Activated T-cell treated with anti-CD3 and anti-CD28 coated beads, Interleukin-2, amount 50 U/mL, for 72 hours (primary cell): ENCODE data around the gene ELK3. TPM values are rescaled to one million over a fixed set of nuclear protein-coding genes. Genes with fewer than 3 reads are reported as not detected.

Experiments
- ATAC-seq, 2 donors: fragments of 150-1000 bp; cut with Tn5 transposase; replicated peaks in 1 of 2; 2 replicates each; pipeline ENCODE4 v1.10.0; 2021; ENCODE audit warnings: moderate library complexity in 2 of 2, mild to moderate bottlenecking in 1 of 2
- DNase-seq, 2 donors: peaks; one replicate each; pipeline ENCODE4 v3.0.0; 2021 to 2022; ENCODE audit warnings: mixed read lengths in 1 of 2
- H3K27ac Mint-ChIP-seq: one replicate; pipeline ENCODE4 v1.8.0; 2022; ENCODE audit warnings: mild to moderate bottlenecking, moderate library complexity, mixed read lengths
- H3K27me3 Mint-ChIP-seq: one replicate; pipeline ENCODE4 v1.8.0; 2022; ENCODE audit warnings: low read depth, mixed read lengths
- H3K36me3 Mint-ChIP-seq, 2 donors: one replicate each; pipeline ENCODE4 v1.8.0; 2022; ENCODE audit warnings: mixed read lengths in 2 of 2, mild to moderate bottlenecking in 1 of 2; ENCODE audit not compliant: insufficient read depth in 2 of 2
- H3K4me1 Mint-ChIP-seq: one replicate; pipeline ENCODE4 v1.8.0; 2022; ENCODE audit warnings: low read depth, mixed read lengths
- H3K4me3 Mint-ChIP-seq, 2 donors: one replicate each; pipeline ENCODE4 v1.8.0; 2022; ENCODE audit warnings: mild to moderate bottlenecking in 2 of 2, mixed read lengths in 2 of 2, moderate library complexity in 2 of 2
- H3K9me3 Mint-ChIP-seq, 2 donors: one replicate each; pipeline ENCODE4 v1.8.0; 2022; ENCODE audit warnings: mixed read lengths in 2 of 2
- total RNA-seq, 2 donors: library from RNA; stranded (reverse); gene quantifications; one replicate each; pipeline ENCODE4 v1.2.3, GENCODE V29; 2022

ELK3 gene
- total RNA-seq, 2 donors from 2014 or later = 31.2 to 34.9 TPM

DNA sequence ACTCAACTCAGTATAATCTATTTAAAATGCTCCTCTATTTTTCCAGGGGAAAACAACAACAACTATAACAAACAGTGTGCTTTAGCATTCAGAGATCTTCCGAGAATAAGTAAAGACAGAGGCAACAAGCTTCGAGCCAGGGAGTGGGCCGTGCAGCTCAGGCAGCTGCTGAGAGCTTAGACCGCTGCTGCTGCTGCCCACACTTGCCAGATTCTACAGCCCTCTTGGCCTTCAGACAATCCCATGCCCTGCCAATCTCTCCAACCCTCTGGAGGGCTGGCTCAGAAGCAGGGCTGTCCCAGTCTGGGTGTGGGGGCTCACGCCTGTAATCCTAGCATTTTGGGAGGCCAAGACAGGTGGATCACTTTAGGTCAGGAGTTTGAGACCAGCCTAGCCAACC lies 23.4 kb upstream of the ELK3 start:
- Mint-ChIP-seq H3K4me3 (no peak overlapping the region), H3K9me3 (peaks cover 2 to 11% of the 10 kb centered on the region in 2 donors), H3K27ac (no peak overlapping the region), H3K27me3 (peaks cover 10% of the 10 kb centered on the region), H3K36me3 (peaks cover 4 to 7% of the 10 kb centered on the region in 2 donors), H3K4me1 (no peaks in the 10 kb centered on the region)
- ATAC-seq (no peak), DNase-seq (no peak)

DNA sequence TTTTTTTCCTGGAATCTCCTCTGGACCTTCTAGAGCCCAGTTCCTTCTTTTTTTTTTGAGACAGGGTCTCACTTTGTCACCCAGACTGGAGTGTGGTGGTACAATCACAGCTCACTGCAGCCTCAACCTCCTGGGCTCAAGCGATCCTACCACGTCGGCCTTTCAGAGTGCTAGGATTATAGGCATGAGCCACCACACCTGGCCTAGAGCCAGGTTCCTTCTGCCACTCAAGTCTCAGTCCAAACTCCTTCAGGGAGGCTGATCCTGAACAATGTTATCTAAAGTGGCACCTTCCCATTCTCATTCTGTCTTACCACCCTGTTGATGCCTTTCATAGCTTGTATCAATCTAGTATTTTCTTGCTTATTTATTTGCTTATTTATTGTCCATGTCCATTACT lies 22.3 kb upstream of the ELK3 start:
- ATAC-seq (no peak), DNase-seq (no peak)
- peaks cover 6% of the 10 kb centered on the region for H3K4me1 Mint-ChIP-seq
- H3K9me3 Mint-ChIP-seq = peaks cover 3 to 17% of the 10 kb centered on the region in 2 donors
- peaks cover 12 to 15% of the 10 kb centered on the region in 2 donors for H3K36me3 Mint-ChIP-seq
- H3K27me3 Mint-ChIP-seq = peaks cover 10% of the 10 kb centered on the region
- no peak overlapping the region for H3K4me3 Mint-ChIP-seq
- no peak overlapping the region for H3K27ac Mint-ChIP-seq

DNA sequence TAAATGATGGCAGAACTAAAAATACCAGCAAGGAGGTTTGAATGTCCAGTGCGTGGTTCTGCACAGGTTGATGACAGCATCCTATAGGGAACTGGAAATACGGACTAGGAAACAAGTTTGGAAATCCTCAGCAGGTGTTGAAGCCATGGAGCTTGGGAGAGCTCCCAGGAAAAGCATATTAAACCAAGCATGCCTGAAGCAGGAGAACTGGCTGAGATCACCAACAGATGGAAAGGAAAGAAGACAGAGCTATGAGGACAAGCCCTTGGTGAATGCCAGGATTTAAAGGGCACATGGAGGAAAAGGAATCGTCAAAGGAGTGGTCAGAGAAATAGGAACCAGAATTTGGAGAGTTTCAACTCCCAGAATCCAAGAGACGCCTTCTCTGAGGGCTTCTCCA lies 21.2 kb upstream of the ELK3 start:
- ATAC-seq (no peak), DNase-seq (no peak)
- no peak overlapping the region for H3K27ac Mint-ChIP-seq
- peaks cover 16% of the 10 kb centered on the region for H3K4me1 Mint-ChIP-seq
- H3K36me3 Mint-ChIP-seq = peaks cover 12 to 18% of the 10 kb centered on the region in 2 donors
- no peak overlapping the region for H3K4me3 Mint-ChIP-seq
- H3K27me3 Mint-ChIP-seq = peaks cover 10% of the 10 kb centered on the region
- peaks cover 4 to 18% of the 10 kb centered on the region in 2 donors for H3K9me3 Mint-ChIP-seq

DNA sequence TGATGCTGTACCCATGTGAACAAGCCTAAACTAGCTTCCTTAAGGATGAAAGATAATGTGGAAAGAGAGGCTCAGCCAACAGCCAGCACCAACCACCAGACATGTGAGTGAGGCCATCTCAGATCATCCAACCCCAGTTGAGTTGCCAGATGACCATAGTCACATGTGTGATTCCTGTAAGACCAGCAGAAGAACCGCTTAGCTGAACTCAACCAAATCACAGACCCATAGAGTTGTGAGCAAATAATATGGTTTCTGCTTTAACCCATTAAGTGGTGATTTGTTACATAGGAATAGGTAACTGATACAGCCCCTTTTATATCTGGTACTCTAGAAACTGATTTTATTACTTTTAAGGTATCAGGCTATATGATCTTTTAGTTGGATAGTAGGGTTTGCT lies 17.6 kb upstream of the ELK3 start:
- Mint-ChIP-seq H3K27me3 (peaks cover 10% of the 10 kb centered on the region), H3K4me3 (peak overlapping the region in 1 of 2 donors; percentile 56), H3K9me3 (peaks cover 10 to 20% of the 10 kb centered on the region in 2 donors)

DNA sequence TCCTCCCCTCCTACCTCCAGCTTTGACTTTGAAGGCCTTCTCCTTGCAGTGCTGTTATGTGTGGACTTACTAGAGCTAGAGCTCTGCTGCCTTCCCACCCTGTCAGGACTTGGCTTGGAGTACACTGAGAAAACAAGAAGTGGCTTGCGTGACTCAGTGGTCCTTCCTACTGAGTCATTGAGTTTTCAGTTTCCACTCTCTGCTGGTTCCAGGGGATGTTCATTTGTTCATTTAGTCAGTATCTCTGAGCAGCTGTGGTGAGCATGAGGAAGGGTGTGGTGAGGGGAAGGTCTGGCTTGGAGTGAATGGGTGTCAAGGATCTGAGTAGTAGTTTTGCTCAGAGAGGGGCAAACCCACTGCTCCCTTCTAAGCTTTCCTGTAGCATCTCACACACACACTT lies 17.2 kb upstream of the ELK3 start:
- Mint-ChIP-seq H3K9me3 (peaks cover 10 to 20% of the 10 kb centered on the region in 2 donors), H3K4me1 (peaks cover 36% of the 10 kb centered on the region), H3K4me3 (peak overlapping the region; percentile 56), H3K27ac (peak overlapping the region; percentile 47), H3K36me3 (peaks cover 23 to 26% of the 10 kb centered on the region in 2 donors), H3K27me3 (peaks cover 10% of the 10 kb centered on the region)
- ATAC-seq (peak; percentile 99), DNase-seq (peak; percentile 80 to 87)

More for the DNA sequence above, 17.6 kb upstream of the ELK3 start:
- DNase-seq (no peak), ATAC-seq (no peak)
- H3K4me1 Mint-ChIP-seq = peaks cover 36% of the 10 kb centered on the region
- peak overlapping the region; percentile 47 for H3K27ac Mint-ChIP-seq
- peaks cover 23 to 24% of the 10 kb centered on the region in 2 donors for H3K36me3 Mint-ChIP-seq

DNA sequence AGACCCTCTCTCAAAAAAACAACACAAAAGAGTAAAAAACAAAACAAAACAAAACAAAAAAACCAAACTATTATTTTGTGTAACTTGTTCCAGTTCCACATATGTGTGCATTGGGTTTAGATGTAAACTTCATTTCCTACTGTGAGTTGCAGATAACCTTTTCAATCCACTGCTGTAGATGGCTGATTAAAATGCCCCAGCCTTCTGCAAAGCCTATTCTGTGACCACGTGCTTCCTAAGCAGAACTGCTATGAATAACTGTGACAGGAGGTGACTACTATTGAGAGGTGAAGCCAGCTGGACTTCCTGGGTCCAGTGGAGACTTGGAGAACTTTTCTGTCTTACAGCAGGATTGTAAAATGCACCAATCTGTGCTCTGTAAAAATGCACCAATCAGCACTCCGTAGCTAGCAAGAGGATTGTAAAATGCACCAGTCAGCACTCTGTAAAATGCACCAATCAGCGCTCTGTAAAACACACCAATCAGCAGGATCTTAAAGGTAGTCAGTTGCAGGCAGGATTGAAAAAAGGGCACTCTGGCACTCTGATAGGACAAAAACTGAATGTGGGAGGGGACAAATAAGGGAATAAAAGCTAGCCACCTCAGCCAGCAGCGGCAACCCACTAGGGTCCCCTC lies 10.3 kb upstream of the ELK3 start:
- peaks cover 6 to 11% of the 10 kb centered on the region in 2 donors for H3K36me3 Mint-ChIP-seq
- ATAC-seq (peak in 1 of 2 donors; percentile 46), DNase-seq (no peak)
- no peak overlapping the region for H3K27ac Mint-ChIP-seq
- H3K4me3 Mint-ChIP-seq = no peak overlapping the region
- peaks cover 42% of the 10 kb centered on the region for H3K4me1 Mint-ChIP-seq
- H3K9me3 Mint-ChIP-seq = peaks cover 3 to 6% of the 10 kb centered on the region in 2 donors
- no peaks in the 10 kb centered on the region for H3K27me3 Mint-ChIP-seq

DNA sequence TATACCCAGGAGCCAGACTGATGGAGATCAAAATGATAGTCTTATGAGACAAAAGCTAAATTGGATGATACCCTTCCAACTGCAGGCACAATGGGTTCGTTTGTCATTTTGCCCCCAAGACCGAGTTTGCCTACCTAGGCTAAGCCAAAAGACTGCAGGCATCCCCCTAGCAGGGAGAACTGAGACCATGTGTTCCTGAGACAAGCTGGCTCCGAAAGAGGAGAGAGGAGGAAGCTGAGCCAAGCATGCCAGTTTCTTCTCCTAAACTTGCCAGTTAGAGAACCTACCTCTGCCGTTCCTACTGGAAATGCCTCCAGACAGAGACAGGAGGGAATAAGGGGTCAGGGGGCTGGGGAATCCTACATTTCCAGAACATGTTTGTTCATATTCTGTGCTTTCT lies 8.3 kb upstream of the ELK3 start:
- Mint-ChIP-seq H3K9me3 (peaks cover 2 to 4% of the 10 kb centered on the region in 2 donors), H3K4me1 (peaks cover 50% of the 10 kb centered on the region), H3K36me3 (peaks cover under 1 to 3% of the 10 kb centered on the region in 2 donors), H3K4me3 (no peak overlapping the region), H3K27ac (no peak overlapping the region), H3K27me3 (peaks cover 6% of the 10 kb centered on the region)
- no peak for DNase-seq
- ATAC-seq = no peak

DNA sequence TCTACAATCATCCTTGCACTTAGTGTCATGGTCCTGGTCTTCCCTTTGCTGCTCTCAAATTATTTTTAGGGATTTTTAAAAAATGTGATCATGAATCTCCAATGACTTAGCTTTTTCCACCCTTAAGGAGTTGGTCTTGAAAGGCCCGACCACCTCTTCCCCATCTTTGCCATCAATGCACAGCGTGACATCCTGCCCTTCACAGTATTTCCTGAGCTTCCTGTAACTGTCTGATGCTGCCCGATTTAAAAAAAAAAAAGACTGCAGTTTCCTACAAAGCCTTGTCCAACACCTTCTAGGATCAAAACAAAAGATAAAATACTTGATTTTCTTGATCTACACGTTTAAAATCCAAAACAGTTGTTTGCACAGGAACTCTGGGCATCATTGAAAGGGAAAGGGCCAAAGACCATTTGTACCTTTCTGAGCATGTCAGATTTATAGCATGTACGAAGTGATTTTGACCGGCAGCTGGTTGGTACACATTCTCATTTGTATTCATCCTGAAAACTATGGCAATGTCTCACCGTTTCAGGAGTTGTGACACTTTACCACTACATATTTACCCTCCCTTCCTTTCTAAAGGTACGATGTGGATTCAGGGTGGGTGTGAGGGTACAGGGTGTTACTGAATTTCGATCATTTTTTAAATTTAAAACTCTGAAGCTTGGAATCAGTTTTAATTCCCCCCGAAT lies 7.4 kb upstream of the ELK3 start:
- no peak for DNase-seq
- peaks cover 2 to 4% of the 10 kb centered on the region in 2 donors for H3K9me3 Mint-ChIP-seq

DNA sequence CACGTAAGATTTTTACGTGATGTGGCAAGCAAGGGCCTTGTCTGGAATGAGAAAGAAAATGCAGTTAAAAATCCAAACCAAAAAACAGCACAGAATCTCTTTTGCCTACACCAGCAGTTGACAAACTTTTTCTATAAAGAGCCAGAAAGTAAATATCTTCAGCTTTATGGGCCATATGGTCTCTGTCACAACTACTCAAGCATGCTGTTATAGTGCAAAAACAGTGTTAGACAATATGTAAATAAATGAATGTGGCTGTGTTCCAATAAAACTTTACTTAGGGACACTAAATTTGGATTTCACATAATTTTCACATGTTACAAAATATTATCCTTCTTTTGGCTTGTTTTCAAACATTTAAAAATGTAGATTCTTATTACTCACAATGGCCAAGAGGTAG lies 6.2 kb upstream of the ELK3 start:
- no peak overlapping the region for H3K4me3 Mint-ChIP-seq
- no peak overlapping the region for H3K27ac Mint-ChIP-seq
- no peaks in the 10 kb centered on the region for H3K36me3 Mint-ChIP-seq
- peaks cover 62% of the 10 kb centered on the region for H3K4me1 Mint-ChIP-seq
- no peak for ATAC-seq
- H3K9me3 Mint-ChIP-seq = peaks cover 2 to 4% of the 10 kb centered on the region in 2 donors
- H3K27me3 Mint-ChIP-seq = peaks cover 6% of the 10 kb centered on the region
- no peak for DNase-seq

More for the DNA sequence above, 7.4 kb upstream of the ELK3 start:
- H3K4me1 Mint-ChIP-seq = peaks cover 50% of the 10 kb centered on the region
- peaks cover 6% of the 10 kb centered on the region for H3K27me3 Mint-ChIP-seq
- peak overlapping the region; percentile 69 to 86 for H3K4me3 Mint-ChIP-seq
- ATAC-seq = peak; percentile 70 to 80
- peak overlapping the region; percentile 86 for H3K27ac Mint-ChIP-seq
- H3K36me3 Mint-ChIP-seq = peaks cover 0 to under 1% of the 10 kb centered on the region in 2 donors

DNA sequence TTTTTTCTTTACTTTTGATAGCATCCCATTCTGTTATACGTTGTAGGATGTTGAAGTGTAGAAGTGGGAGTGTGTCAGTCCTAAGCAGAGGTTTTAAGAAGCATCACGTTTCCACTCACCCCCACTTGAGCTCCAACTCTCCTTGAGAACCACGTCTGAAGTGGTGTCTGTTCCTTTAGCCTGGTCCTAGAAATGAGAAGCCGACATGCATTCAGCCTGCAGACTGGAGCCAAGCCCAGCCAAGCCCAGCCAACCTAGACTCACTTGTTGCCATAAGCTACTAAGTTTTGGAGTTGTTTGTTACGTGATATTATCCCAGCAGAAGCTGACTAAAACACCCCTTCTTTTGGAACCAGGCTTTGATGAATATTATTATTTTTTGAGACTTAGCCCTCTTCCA lies 4.4 kb upstream of the ELK3 start:
- no peak for ATAC-seq
- H3K4me3 Mint-ChIP-seq = no peak overlapping the region
- no peak for DNase-seq
- peaks cover 70% of the 10 kb centered on the region for H3K4me1 Mint-ChIP-seq
- H3K36me3 Mint-ChIP-seq = peaks cover 1 to 2% of the 10 kb centered on the region in 2 donors
- H3K9me3 Mint-ChIP-seq = peaks cover 2 to 4% of the 10 kb centered on the region in 2 donors
- peaks cover 6% of the 10 kb centered on the region for H3K27me3 Mint-ChIP-seq
- H3K27ac Mint-ChIP-seq = no peak overlapping the region

DNA sequence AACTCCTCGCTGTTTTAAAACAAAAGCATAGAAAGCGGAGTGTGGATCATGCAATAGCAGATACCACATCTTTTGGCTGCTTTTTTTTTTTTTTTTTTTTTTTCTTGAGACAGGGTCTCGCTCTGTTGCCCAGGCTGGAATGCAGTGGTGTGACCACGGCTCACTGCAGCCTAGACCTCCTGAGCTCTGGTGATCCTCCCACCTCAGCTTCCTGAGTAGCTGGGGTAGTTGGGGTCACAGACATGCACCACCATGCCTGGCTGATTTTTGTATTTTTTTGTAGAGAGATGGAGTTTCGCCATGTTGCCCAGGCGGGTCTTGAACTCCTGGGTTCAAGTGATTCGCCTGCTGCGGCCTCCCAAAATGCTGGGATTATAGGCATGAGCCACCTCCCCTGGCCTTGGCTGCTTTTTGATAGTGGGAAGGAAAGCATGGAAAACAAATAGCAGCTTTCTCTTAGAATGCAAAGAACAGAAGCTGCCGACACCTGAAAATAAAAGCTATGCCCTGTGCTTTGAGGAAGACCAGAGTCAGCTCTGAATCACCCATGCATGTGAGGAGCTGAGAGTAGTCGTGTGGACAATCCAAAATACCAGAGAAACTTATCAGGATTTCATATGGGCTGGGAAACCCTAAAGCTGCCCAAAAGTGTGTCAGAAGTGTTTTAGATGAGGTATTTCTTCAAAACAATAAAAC lies 3.6 kb upstream of the ELK3 start:
- Mint-ChIP-seq H3K27me3 (peaks cover 6% of the 10 kb centered on the region), H3K4me3 (no peak overlapping the region), H3K9me3 (peaks cover 2 to 3% of the 10 kb centered on the region in 2 donors), H3K27ac (peak overlapping the region; percentile 34), H3K36me3 (peaks cover 5 to 6% of the 10 kb centered on the region in 2 donors), H3K4me1 (peaks cover 70% of the 10 kb centered on the region)
- no peak for DNase-seq
- no peak for ATAC-seq

DNA sequence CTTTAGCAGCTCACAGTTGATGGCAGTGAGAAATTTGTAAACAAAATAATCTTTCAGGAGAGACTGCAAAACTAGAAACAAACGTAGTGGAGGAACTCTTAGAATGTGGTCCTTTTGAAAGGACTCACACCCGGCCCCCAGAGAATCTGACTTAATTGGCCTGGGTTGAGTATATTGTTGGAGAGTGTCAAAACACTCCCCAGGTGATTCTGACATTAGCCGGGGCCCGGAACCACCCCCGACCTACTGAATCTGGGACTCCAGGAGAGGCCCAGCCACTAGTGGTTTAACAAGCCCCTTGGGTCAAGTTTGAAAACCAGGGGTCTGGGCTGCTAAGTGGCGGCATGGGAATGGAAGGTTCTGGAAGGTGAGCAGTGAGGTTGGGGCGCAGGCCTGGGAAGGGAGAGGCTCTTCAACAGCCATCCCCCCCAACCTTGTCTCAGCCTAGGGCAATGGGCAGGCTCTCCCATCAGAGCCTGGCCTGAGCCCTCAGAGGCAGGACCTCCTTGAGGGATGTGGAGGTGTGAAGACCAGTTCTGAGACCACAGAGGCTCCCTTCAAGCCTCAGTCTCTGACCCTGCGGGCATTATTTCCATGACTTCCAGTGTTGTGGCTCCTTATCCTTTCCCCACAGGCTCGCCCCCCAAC lies 1.1 kb upstream of the ELK3 start:
- Mint-ChIP-seq H3K4me1 (peaks cover 70% of the 10 kb centered on the region), H3K4me3 (peak overlapping the region; percentile 61 to 73), H3K9me3 (peaks cover 2 to 3% of the 10 kb centered on the region in 2 donors), H3K27ac (no peak overlapping the region), H3K27me3 (peaks cover 6% of the 10 kb centered on the region), H3K36me3 (peaks cover 6 to 8% of the 10 kb centered on the region in 2 donors)
- ATAC-seq (no peak), DNase-seq (no peak)

DNA sequence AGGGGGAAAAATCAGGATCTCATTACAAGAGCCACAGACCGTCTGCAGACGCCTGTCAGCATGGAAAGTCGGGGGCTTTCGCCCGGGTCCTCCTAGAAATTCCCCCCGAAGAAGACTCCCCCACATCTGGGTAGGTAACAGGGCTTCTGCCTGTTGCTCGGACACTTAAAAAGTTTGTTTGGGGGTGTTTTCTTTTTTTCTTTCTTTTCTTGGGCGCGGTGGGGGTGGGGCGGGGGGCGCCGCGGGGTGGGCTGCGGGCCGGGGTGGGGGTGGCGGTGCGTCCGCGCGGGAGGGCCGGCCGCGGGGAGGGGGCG lies 358 bp downstream of the ELK3 start:
- peaks cover 4% of the 10 kb centered on the region for H3K27me3 Mint-ChIP-seq
- H3K4me3 Mint-ChIP-seq = peak overlapping the region; percentile 90 to 92
- H3K9me3 Mint-ChIP-seq = peaks cover 2 to 3% of the 10 kb centered on the region in 2 donors
- DNase-seq (no peak), ATAC-seq (no peak)
- peaks cover 70% of the 10 kb centered on the region for H3K4me1 Mint-ChIP-seq
- peaks cover 6 to 10% of the 10 kb centered on the region in 2 donors for H3K36me3 Mint-ChIP-seq
- H3K27ac Mint-ChIP-seq = peak overlapping the region; percentile 90
